CD4-positive, alpha-beta T cell (primary cell): ENCODE results near the gene SH3RF1. TPM values are rescaled to one million over a fixed set of nuclear protein-coding genes. Genes with fewer than 3 reads are reported as not detected.
A peak's percentile ranks its signal among the peaks of the same experiment; 100 is the strongest.
"Not testable (repeated sequence)": the region's sequence is repeated elsewhere in the genome, so short reads cannot be mapped to it uniquely, and the experiment has no call there.

ENCODE experiments used
- ATAC-seq: fragments of 200-7000 bp; cut with Tn5 transposase; one replicate; pipeline ENCODE4 v1.10.0; 2022; ENCODE audit warnings: mild to moderate bottlenecking; ENCODE audit not compliant: poor library complexity
- CTCF ChIA-PET: fragments of 350-600 bp; sonication (Branson Sonifier 250); formaldehyde crosslinking; loops from one replicate; lab custom pipeline; 2021; ENCODE audit warnings: antibody characterized with exemption, inconsistent platforms; lab: Charles Lee
- POLR2A ChIA-PET: fragments of 350-600 bp; sonication (Branson Sonifier 250); formaldehyde crosslinking; loops from one replicate; lab custom pipeline; 2021; ENCODE audit warnings: antibody characterized with exemption, inconsistent platforms; lab: Charles Lee
- DNase-seq, 14 experiments: peaks; one replicate each; pipeline ENCODE4 v3.0.0-alpha.2; 2013 to 2020; ENCODE audit warnings: mixed read lengths in 2 of 14
- H3K27ac ChIP-seq, 2 donors: one replicate each; pipeline versions ENCODE4 v1.5.1 to v1.7.0; 2013; ENCODE audit warnings: low read length in 2 of 2, low read depth in 1 of 2, mild to moderate bottlenecking in 1 of 2
- H3K27me3 ChIP-seq, 2 experiments: 1 replicate in 1 of 2; 2 replicates in 1 of 2; pipeline versions ENCODE4 v1.6.1 to v1.7.0; 2013; ENCODE audit warnings: low read length in 2 of 2, control low read depth in 1 of 2, mild to moderate bottlenecking in 1 of 2, moderate library complexity in 1 of 2; ENCODE audit not compliant: insufficient read depth in 2 of 2, control insufficient read depth in 1 of 2
- H3K36me3 ChIP-seq: one replicate; pipeline ENCODE4 v1.6.1; 2013; ENCODE audit warnings: low read length, control low read depth; ENCODE audit not compliant: insufficient read depth
- H3K4me1 ChIP-seq: one replicate; pipeline ENCODE4 v1.6.1; 2013; ENCODE audit warnings: low read length, control low read depth; ENCODE audit not compliant: insufficient read depth
- H3K4me3 ChIP-seq: one replicate; pipeline ENCODE4 v1.5.1; 2013; ENCODE audit warnings: mild to moderate bottlenecking, low read length, moderate library complexity
- H3K9me3 ChIP-seq, 2 experiments: 1 replicate in 1 of 2; 2 replicates in 1 of 2; pipeline versions ENCODE4 v1.6.1 to v1.7.0; 2013; ENCODE audit warnings: low read length in 2 of 2, mild to moderate bottlenecking in 2 of 2, control low read depth in 1 of 2, moderate library complexity in 1 of 2; ENCODE audit not compliant: control insufficient read depth in 1 of 2, insufficient read depth in 1 of 2
- H3K27ac Mint-ChIP-seq: one replicate; pipeline ENCODE4 v1.8.0; 2020; ENCODE audit warnings: mixed read lengths
- H3K27me3 Mint-ChIP-seq: one replicate; pipeline ENCODE4 v1.8.0; 2021; ENCODE audit warnings: mixed read lengths
- H3K36me3 Mint-ChIP-seq: one replicate; pipeline ENCODE4 v1.8.0; 2021; ENCODE audit warnings: low read depth, mixed read lengths
- H3K4me1 Mint-ChIP-seq: one replicate; pipeline ENCODE4 v1.8.0; 2021; ENCODE audit warnings: low read depth, mixed read lengths
- H3K4me3 Mint-ChIP-seq: one replicate; pipeline ENCODE4 v1.8.0; 2020; ENCODE audit warnings: mild to moderate bottlenecking, mixed read lengths
- H3K9me3 Mint-ChIP-seq: one replicate; pipeline ENCODE4 v1.8.0; 2020; ENCODE audit warnings: mixed read lengths
- intact Hi-C, 2 experiments: fragments of 100-400 bp; cut with DNase I in 1 of 2; cut with micrococcal nuclease in 1 of 2; formaldehyde crosslinking; loops; one replicate each; pipeline versions ENCODE4 v1.15.1 to v1.9.0; 2023 to 2025; cut with DNase I, micrococcal nuclease
- total RNA-seq, 174 experiments: library from RNA in 2 of 174; stranded (reverse) in 2 of 174; gene quantifications; one replicate each; pipeline ENCODE4 v1.2.3 and lab custom pipeline; 2021 to 2026
- TF ChIP-seq, protein P1 (sequence below): fragments of 200-600 bp; IDR thresholded peaks from one replicate; pipeline ENCODE4 v1.8.0; 2022; ENCODE audit warnings: antibody characterized with exemption, mild to moderate bottlenecking

Gene SH3RF1
- total RNA-seq, 2 experiments from 2014 or later: 0.25 TPM; not detected in 1

- no peak overlapping the region for H3K27ac ChIP-seq
- no peaks in the 10 kb centered on the region for H3K9me3 ChIP-seq
- Mint-ChIP-seq H3K27me3 (no peaks in the 10 kb centered on the region), H3K4me3 (no peak overlapping the region), H3K4me1 (no peaks in the 10 kb centered on the region), H3K36me3 (no peaks in the 10 kb centered on the region), H3K9me3 (peaks cover 1% of the 10 kb centered on the region), H3K27ac (no peak overlapping the region)
- H3K27me3 ChIP-seq: no peaks in the 10 kb centered on the region
- no peak overlapping the region for H3K4me3 ChIP-seq
- no peak for ATAC-seq
- intact Hi-C loops: no loop called here
- no peaks in the 10 kb centered on the region for H3K4me1 ChIP-seq
- no peaks in the 10 kb centered on the region for H3K36me3 ChIP-seq
- CTCF ChIA-PET: no interaction called here
- no peak for DNase-seq
- TF ChIP-seq, protein P1, sequence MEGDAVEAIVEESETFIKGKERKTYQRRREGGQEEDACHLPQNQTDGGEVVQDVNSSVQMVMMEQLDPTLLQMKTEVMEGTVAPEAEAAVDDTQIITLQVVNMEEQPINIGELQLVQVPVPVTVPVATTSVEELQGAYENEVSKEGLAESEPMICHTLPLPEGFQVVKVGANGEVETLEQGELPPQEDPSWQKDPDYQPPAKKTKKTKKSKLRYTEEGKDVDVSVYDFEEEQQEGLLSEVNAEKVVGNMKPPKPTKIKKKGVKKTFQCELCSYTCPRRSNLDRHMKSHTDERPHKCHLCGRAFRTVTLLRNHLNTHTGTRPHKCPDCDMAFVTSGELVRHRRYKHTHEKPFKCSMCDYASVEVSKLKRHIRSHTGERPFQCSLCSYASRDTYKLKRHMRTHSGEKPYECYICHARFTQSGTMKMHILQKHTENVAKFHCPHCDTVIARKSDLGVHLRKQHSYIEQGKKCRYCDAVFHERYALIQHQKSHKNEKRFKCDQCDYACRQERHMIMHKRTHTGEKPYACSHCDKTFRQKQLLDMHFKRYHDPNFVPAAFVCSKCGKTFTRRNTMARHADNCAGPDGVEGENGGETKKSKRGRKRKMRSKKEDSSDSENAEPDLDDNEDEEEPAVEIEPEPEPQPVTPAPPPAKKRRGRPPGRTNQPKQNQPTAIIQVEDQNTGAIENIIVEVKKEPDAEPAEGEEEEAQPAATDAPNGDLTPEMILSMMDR: no peak
- POLR2A ChIA-PET: no interaction called here
Measured at GRCh38 chr4:169305173-169305572, 34.4 kb upstream of the SH3RF1 start.

DNA sequence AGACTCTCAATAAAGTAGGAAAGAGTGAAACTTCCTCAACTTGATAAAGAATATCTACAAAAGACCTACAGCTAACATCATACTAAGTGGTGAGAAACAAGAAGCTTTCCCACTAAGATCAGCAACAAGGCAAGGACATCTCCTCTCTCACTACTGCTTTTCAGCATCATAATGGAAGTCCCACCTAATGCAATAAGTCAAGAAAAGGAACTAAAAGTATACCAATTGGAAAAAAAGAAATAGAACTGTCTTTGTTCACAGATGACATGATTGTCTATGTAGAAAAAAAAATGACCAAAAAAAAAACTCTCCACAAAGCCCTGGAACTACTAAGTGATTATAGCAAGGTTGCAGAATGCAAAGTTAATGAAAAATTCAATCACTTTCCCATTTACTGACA, 25.1 kb upstream of the SH3RF1 start:
- H3K27me3 Mint-ChIP-seq: peaks cover 43% of the 10 kb centered on the region
- no peak overlapping the region for H3K4me3 ChIP-seq
- H3K27me3 ChIP-seq: peaks cover 6 to 15% of the 10 kb centered on the region in 2 experiments
- H3K4me1 Mint-ChIP-seq: no peaks in the 10 kb centered on the region
- no peak overlapping the region for H3K27ac Mint-ChIP-seq
- H3K36me3 Mint-ChIP-seq: no peaks in the 10 kb centered on the region
- H3K4me1 ChIP-seq: no peaks in the 10 kb centered on the region
- no peak overlapping the region for H3K4me3 Mint-ChIP-seq
- ChIA-PET CTCF (no interaction called here), POLR2A (no interaction called here)
- intact Hi-C loops: no loop called here
- no peaks in the 10 kb centered on the region for H3K9me3 Mint-ChIP-seq
- no peak overlapping the region for H3K27ac ChIP-seq
- peak in 1 of 14 experiments; percentile 5 for DNase-seq
- no peaks in the 10 kb centered on the region for H3K36me3 ChIP-seq
- TF ChIP-seq, protein P1: no peak
- ATAC-seq: no peak
- H3K9me3 ChIP-seq: no peaks in the 10 kb centered on the region

DNA sequence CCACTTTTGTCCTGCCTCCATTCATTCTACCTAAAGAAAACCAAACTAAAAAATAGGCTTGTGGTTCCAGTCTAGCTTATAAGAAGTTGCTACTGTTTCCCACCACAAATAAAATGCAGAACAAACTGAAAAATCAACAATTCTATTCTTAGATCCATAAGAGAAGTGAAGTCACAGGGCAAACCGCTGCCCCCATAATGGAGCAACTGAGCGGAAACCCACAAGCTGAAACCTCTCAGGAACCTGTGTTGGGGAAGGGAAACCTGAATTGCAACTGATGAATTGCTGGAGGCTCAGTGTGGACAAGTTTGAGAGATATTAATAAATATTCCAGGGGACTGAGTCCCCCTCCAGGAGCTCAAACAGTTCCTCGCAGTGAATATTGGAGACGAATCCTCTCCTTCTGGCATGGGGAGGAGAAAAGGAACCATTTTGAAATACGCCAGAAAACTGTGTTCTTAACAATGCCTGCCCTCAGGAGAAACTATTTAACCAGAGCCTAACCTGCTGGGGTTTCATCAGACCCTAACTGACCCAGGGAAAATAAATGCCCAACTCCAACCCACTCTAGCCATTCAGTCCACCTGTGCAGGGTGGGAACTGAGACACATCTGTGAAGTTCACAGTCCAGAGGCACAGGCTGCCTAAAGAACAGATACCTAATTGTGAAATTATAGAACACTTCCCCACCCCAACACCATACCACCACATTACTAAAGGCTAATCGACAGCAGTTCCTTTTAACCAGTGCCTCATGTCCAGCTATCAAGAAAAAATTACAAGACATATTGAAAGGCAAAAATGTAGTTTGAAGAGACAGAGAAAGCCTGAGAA, 22.8 kb upstream of the SH3RF1 start:
- no peaks in the 10 kb centered on the region for H3K36me3 ChIP-seq
- H3K4me3 Mint-ChIP-seq: no peak overlapping the region
- intact Hi-C loops: no loop called here
- ChIA-PET CTCF (no interaction called here), POLR2A (no interaction called here)
- H3K27me3 Mint-ChIP-seq: peaks cover 50% of the 10 kb centered on the region
- TF ChIP-seq, protein P1: no peak
- H3K4me1 ChIP-seq: no peaks in the 10 kb centered on the region
- no peak overlapping the region for H3K27ac Mint-ChIP-seq
- no peak overlapping the region for H3K4me3 ChIP-seq
- ATAC-seq: no peak
- peaks cover 6 to 15% of the 10 kb centered on the region in 2 experiments for H3K27me3 ChIP-seq
- H3K4me1 Mint-ChIP-seq: no peaks in the 10 kb centered on the region
- no peak overlapping the region for H3K27ac ChIP-seq
- H3K9me3 Mint-ChIP-seq: no peaks in the 10 kb centered on the region
- no peaks in the 10 kb centered on the region for H3K9me3 ChIP-seq
- no peaks in the 10 kb centered on the region for H3K36me3 Mint-ChIP-seq
- DNase-seq: peak in 2 of 14 experiments; percentile 18 to 29

DNA sequence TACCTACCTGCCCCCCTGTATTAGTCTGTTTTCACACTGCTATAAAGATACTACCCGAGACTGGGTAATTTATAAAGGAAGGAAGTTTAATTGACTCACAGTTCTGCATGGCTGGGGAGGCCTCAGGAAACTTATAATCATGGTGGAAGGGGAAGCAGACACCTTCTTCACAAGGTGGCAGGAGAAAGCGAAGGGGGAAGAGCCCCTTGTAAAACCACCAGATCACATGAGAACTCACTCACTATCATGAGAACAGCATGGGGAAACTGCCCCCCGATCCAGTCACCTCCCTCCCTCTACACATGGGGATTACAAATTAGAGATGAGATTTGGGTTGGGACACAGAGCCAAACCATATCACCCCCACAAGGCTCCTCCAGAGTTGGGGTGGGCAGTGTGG, 17.2 kb upstream of the SH3RF1 start:
- intact Hi-C loops, H3K4me3 Mint-ChIP-seq, H3K4me1 Mint-ChIP-seq, H3K9me3 Mint-ChIP-seq, H3K4me3 ChIP-seq, H3K27me3 ChIP-seq, H3K9me3 ChIP-seq, CTCF ChIA-PET, H3K27ac Mint-ChIP-seq, H3K36me3 ChIP-seq, H3K27ac ChIP-seq, POLR2A ChIA-PET, ATAC-seq, H3K4me1 ChIP-seq, H3K36me3 Mint-ChIP-seq: not testable (repeated sequence)
- DNase-seq: peak in 1 of 14 experiments; percentile 11
- H3K27me3 Mint-ChIP-seq: peaks cover 26% of the 10 kb centered on the region
